Ammon's horn (tissue), 1 donor: ENCODE results near the gene NDUFB2.
"Not testable (repeated sequence)": the region's sequence is repeated elsewhere in the genome, so short reads cannot be mapped to it uniquely, and the experiment has no call there.

Source experiments
- DNase-seq: peaks from one replicate; pipeline ENCODE4 v3.0.0-alpha.2; 2016; ENCODE audit warnings: low spot score

Gene NDUFB2

GRCh38 chr7:140734729-140735128 lies 38.2 kb downstream of the NDUFB2 start:
- DNase-seq: no peak

DNA sequence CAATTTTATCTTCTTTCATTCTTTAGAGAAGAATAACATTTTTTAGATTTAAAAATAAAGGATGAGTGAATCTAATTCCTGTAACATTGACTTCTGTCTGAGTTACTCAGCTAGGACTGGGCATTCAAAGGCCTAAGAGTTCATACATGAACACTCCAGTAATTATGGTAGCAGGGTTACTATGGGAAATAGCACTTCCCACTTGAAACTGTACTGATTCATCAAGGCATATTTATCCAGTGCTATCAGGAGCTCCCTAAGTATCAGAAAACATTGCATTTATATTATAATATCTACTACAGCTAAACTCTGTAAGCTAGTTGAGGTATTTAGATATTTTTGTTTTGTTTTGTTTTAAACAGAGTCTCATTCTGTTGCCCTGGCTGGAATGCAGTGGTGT lies 41.8 kb downstream of the NDUFB2 start:
- DNase-seq: no peak

DNA sequence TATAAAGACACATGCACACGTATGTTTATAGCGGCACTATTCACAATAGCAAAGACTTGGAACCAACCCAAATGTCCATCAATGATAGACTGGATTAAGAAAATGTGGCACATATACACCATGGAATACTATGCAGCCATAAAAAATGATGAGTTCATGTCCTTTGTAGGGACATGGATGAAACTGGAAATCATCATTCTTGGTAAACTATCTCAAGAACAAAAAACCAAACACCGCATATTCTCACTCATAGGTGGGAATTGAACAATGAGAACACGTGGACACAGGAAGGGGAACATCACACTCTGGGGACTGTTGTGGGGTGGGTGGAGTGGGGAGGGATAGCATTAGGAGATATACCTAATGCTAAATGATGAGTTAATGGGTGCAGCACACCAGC lies 46.7 kb downstream of the NDUFB2 start:
- DNase-seq: not testable (repeated sequence)

DNA sequence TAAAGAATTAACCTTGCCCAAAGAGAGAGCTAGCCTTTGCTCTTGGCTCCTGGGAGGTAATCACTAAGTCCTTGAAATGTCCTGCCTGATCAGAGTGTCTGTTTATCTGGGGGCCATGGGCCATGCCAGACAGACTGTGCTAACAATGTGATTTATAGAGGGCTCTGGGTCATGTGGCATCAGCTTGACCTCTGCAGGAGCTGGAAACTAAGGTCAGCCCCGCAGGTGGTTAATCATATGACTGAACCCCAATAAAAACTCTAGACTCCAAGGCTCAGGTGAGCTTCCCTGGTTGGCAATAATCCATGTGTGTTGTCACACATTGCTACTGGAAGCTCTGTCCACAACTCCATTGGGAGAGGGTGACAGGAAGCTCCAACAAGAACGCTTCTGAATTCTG lies 47.5 kb downstream of the NDUFB2 start:
- DNase-seq: no peak

- DNase-seq: no peak
These were observed 49.0 kb downstream of the NDUFB2 start for GRCh38 chr7:140745266-140746058.

- DNase-seq: no peak
These were observed 50.2 kb downstream of the NDUFB2 start for GRCh38 chr7:140746751-140747150.

DNA sequence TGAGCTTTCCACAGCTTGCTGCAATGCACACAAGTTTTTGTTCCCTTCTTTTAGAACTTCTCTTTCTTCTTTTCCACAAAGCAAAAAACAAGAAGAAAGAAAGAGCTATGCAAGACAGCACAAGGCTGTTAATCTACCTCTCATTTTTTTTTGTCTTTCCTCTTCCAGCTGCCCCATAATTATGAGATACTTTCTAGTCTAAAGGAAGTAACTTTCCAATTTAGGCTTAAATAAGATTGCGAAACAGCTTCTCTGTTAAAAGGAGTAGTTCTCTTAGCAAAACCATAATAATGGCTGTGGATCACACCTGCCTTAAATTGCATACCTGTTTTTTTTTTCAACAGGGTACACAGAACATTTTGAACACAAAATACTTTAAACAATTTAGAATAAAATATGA lies 56.0 kb downstream of the NDUFB2 start:
- DNase-seq: no peak

DNA sequence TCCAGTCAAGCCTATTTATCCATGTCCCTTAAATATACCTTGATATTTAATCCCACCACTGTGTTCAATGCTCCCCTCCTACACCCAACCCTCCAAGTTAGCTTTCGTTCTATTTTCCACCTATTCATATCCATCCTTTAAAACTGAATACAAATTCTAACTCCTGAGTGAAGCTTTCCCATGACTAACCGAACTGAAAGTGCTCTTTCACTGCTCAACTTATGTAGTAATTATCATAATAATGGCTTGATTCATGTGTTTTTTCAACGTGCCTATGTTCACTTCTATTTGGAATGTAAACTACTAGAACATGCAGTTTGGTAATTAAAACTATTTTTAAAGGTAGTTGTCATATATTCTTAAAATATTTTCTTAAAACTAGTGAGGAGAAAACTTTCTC lies 58.0 kb downstream of the NDUFB2 start:
- no peak for DNase-seq
